Articular chondrocyte of knee joint (primary cell): Measurements from ENCODE around the gene LARP6. TPM values are rescaled to one million over a fixed set of nuclear protein-coding genes. Genes with fewer than 3 reads are reported as not detected.

Source experiments
- total RNA-seq: library from RNA; depleted of rRNA; stranded (reverse); fragments of >200 nt; gene quantifications from 2 replicates; pipeline ENCODE4 v1.2.3, GENCODE V29; 2012

LARP6 gene
- 56.9 and 72.1 TPM in 2 replicates for total RNA-seq

GRCh38 chr15:70853973-70854665 lies at the start of gene LARP6:
TSS of gene LARP6 (minus strand) at chr15:70854157. CDS start at chr15:70854088, 69 bp downstream.

GRCh38 chr15:70892002-70892911 lies 38.3 kb upstream of the LARP6 start, which contains the start of the genes LRRC49 and THAP10:
TSS of gene LRRC49 (plus strand) at chr15:70892826. CDS start at chr15:70892895, 69 bp downstream.
TSS of gene THAP10 (minus strand) at chr15:70892433. CDS start at chr15:70892272, 161 bp downstream.

Other genes starting within 250 kb of the LARP6 start
- 112 and 121 TPM in 2 replicates for gene UACA, start 90.6 kb downstream of the LARP6 start, total RNA-seq
- 2.4 and 2.7 TPM in 2 replicates for gene THAP10, start 38.3 kb upstream of the LARP6 start, total RNA-seq
- 20.3 and 22.2 TPM in 2 replicates for gene LRRC49, start 38.7 kb upstream of the LARP6 start, total RNA-seq